ENCODE data around the gene OR4C45.
A peak's percentile ranks its signal among the peaks of the same experiment; 100 is the strongest.
"Not testable (repeated sequence)": the region's sequence is repeated elsewhere in the genome, so short reads cannot be mapped to it uniquely, and the experiment has no call there.

The OR4C45 gene

GRCh38 chr11:50032574-50032973 lies at the start of gene OR4C45:
Gene OR4C45, plus strand, starts transcription at chr11:50032874.
- DNase-seq = no peak

- DNase-seq = peak; percentile 7
These were observed 37.1 kb upstream of the OR4C45 start for GRCh38 chr11:49995565-49995964.

- no peak for DNase-seq
These were observed 2.5 kb upstream of the OR4C45 start for GRCh38 chr11:50030193-50030592.

- not testable (repeated sequence) for DNase-seq
These were observed 3.6 kb downstream of the OR4C45 start for GRCh38 chr11:50036239-50036638.

- no peak for DNase-seq
These were observed 4.6 kb downstream of the OR4C45 start for GRCh38 chr11:50037251-50037650.

GRCh38 chr11:50044647-50045046 lies 12.0 kb downstream of the OR4C45 start:
- no peak for DNase-seq

- DNase-seq = not testable (repeated sequence)
These were observed 30.4 kb downstream of the OR4C45 start for GRCh38 chr11:50063056-50063455.

GRCh38 chr11:50070389-50070788 lies 37.7 kb downstream of the OR4C45 start:
- no peak for DNase-seq

GRCh38 chr11:50071584-50072225 lies 39.0 kb downstream of the OR4C45 start:
- no peak for DNase-seq

- DNase-seq = no peak
These were observed 39.8 kb downstream of the OR4C45 start for GRCh38 chr11:50072226-50073112.

- no peak for DNase-seq
These were observed 40.7 kb downstream of the OR4C45 start for GRCh38 chr11:50073113-50074105.

GRCh38 chr11:50074161-50074560 lies 41.5 kb downstream of the OR4C45 start:
- no peak for DNase-seq

- DNase-seq = no peak
These were observed 43.2 kb downstream of the OR4C45 start for GRCh38 chr11:50075856-50076255.

GRCh38 chr11:50077526-50077925 lies 44.9 kb downstream of the OR4C45 start:
- DNase-seq = no peak

GRCh38 chr11:50078001-50078400 lies 45.3 kb downstream of the OR4C45 start:
- DNase-seq = no peak

- DNase-seq = peak; percentile 60
These were observed 46.3 kb downstream of the OR4C45 start for GRCh38 chr11:50078946-50079345.

- DNase-seq = no peak
These were observed 47.6 kb downstream of the OR4C45 start for GRCh38 chr11:50080256-50080655.
